ENCODE results near the gene PSMD12.

DNA sequence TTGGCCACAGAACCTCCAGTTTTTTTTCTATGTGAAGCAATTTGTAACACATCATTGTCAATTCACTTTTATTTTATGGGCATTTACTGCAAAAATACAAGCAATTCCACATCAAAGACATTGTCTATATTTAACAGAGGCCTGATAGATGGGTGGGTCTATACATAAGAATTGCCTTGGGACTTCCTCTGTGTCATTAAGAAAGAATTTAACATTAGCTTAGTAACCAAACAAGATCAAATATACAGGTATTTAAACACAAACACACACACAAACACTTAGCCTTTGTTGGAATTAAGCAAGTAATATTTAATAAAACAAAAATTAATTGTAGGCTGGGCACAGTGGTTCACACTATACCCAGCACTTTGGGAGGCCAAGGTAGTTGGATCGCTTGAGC, 6.4 kb upstream of the PSMD12 start:
- TF ChIP-seq, protein P1, sequence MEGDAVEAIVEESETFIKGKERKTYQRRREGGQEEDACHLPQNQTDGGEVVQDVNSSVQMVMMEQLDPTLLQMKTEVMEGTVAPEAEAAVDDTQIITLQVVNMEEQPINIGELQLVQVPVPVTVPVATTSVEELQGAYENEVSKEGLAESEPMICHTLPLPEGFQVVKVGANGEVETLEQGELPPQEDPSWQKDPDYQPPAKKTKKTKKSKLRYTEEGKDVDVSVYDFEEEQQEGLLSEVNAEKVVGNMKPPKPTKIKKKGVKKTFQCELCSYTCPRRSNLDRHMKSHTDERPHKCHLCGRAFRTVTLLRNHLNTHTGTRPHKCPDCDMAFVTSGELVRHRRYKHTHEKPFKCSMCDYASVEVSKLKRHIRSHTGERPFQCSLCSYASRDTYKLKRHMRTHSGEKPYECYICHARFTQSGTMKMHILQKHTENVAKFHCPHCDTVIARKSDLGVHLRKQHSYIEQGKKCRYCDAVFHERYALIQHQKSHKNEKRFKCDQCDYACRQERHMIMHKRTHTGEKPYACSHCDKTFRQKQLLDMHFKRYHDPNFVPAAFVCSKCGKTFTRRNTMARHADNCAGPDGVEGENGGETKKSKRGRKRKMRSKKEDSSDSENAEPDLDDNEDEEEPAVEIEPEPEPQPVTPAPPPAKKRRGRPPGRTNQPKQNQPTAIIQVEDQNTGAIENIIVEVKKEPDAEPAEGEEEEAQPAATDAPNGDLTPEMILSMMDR (IDR thresholded peaks at IDR 0.05; ENCODE audit: extremely low read depth in 1 of 2, insufficient read depth in 1 of 2, low read depth in 1 of 2, low read length in 2 of 2): no peak
- TF ChIP-seq POLR2AphosphoS5 (IDR thresholded peaks at IDR 0.05; ENCODE audit: insufficient read depth, low read depth, low read length) (no peak), POLR2A (IDR thresholded peaks at IDR 0.05; ENCODE audit: low read depth, low read length) (no peak), EZH2 (IDR thresholded peaks at IDR 0.05; ENCODE audit: borderline replicate concordance, low read depth, low read length, severe bottlenecking) (no peak), MYC (IDR thresholded peaks at IDR 0.05; ENCODE audit: low read depth, low read length) (no peak)
